22Rv1 (cell line): ENCODE measurements around the gene AKNA.

Source experiments
- CTCF ChIP-seq: fragments of 450-650 bp; IDR thresholded peaks from 2 replicates; pipeline ENCODE4 v1.5.1; 2017; ENCODE audit warnings: mild to moderate bottlenecking
- ZFX ChIP-seq: fragments of 450-650 bp; IDR thresholded peaks from 2 replicates; pipeline ENCODE4 v1.6.1; 2017; ENCODE audit warnings: antibody characterized with exemption, borderline replicate concordance

GRCh38 chr9:114334490-114334889 lies 53.3 kb downstream of the AKNA start:
- TF ChIP-seq CTCF (no peak), ZFX (no peak)
